ENCODE data around the gene RFPL4AL1. TPM values are rescaled to one million over a fixed set of nuclear protein-coding genes. Genes with fewer than 3 reads are reported as not detected.

RFPL4AL1 gene
- total RNA-seq, 1 donor from 2014 or later: not detected

Other genes with a start within 250 kb of the RFPL4AL1 start
- gene SBK2, start 232.0 kb upstream of the RFPL4AL1 start, total RNA-seq: not detected
- not detected for gene SBK3, start 223.6 kb upstream of the RFPL4AL1 start, total RNA-seq
- 2.2 TPM for gene ZNF579, start 188.3 kb upstream of the RFPL4AL1 start, total RNA-seq
- gene FIZ1, start 169.6 kb upstream of the RFPL4AL1 start, total RNA-seq: 3.2 TPM
- 6.4 TPM for gene ZNF524, start 168.8 kb upstream of the RFPL4AL1 start, total RNA-seq
- 2.1 TPM for gene ZNF865, start 163.5 kb upstream of the RFPL4AL1 start, total RNA-seq
- gene ZNF784, start 144.6 kb upstream of the RFPL4AL1 start, total RNA-seq: 3.2 TPM
- gene ZNF580, start 128.1 kb upstream of the RFPL4AL1 start, total RNA-seq: 4.0 TPM
- 12.4 TPM for gene ZNF581, start 125.5 kb upstream of the RFPL4AL1 start, total RNA-seq
- 4.2 TPM for gene CCDC106, start 120.9 kb upstream of the RFPL4AL1 start, total RNA-seq
- gene U2AF2, start 114.1 kb upstream of the RFPL4AL1 start, total RNA-seq: 64.1 TPM
- gene EPN1, start 93.9 kb upstream of the RFPL4AL1 start, total RNA-seq: 20.8 TPM
- gene NLRP9, start 30.7 kb upstream of the RFPL4AL1 start, total RNA-seq: not detected
- not detected for gene RFPL4A, start 10.0 kb upstream of the RFPL4AL1 start, total RNA-seq
- not detected for gene NLRP11, start 62.9 kb downstream of the RFPL4AL1 start, total RNA-seq
- gene NLRP4, start 67.4 kb downstream of the RFPL4AL1 start, total RNA-seq: not detected
- gene NLRP13, start 163.2 kb downstream of the RFPL4AL1 start, total RNA-seq: not detected
- gene NLRP8, start 178.7 kb downstream of the RFPL4AL1 start, total RNA-seq: not detected
- gene NLRP5, start 217.7 kb downstream of the RFPL4AL1 start, total RNA-seq: not detected